Measurements from ENCODE around the gene RGL2.
A peak's percentile ranks its signal among the peaks of the same experiment; 100 is the strongest.

The RGL2 gene

GRCh38 chr6:33254591-33254990 is 44.2 kb downstream of the RGL2 start:
- Histone ChIP-seq H3K9me3 (no peaks in the 10 kb centered on the region), H3K4me1 (peaks cover 20% of the 10 kb centered on the region), H3K4me2 (no peak overlapping the region), H4K20me1 (no peaks in the 10 kb centered on the region), H3K27me3 (no peaks in the 10 kb centered on the region), H3K27ac (no peak overlapping the region), H3K36me3 (peaks cover 70% of the 10 kb centered on the region), H3K9ac (no peak overlapping the region), H3K4me3 (no peak overlapping the region)
- TF ChIP-seq Cebpa-rat (IDR thresholded peaks at IDR 0.05) = no peak

GRCh38 chr6:33252759-33253158 is 46.0 kb downstream of the RGL2 start:
- peaks cover 20% of the 10 kb centered on the region for H3K4me1 ChIP-seq
- H3K27ac ChIP-seq = no peak overlapping the region
- H3K9me3 ChIP-seq = no peaks in the 10 kb centered on the region
- peaks cover 54% of the 10 kb centered on the region for H3K36me3 ChIP-seq
- no peak overlapping the region for H3K4me2 ChIP-seq
- H3K27me3 ChIP-seq = no peaks in the 10 kb centered on the region
- H3K9ac ChIP-seq = no peak overlapping the region
- H4K20me1 ChIP-seq = no peaks in the 10 kb centered on the region
- H3K4me3 ChIP-seq = no peak overlapping the region
- no peak for TF ChIP-seq Cebpa-rat (IDR thresholded peaks at IDR 0.05)

- H3K9me3 ChIP-seq = no peaks in the 10 kb centered on the region
- H4K20me1 ChIP-seq = no peaks in the 10 kb centered on the region
- H3K4me1 ChIP-seq = peaks cover 20% of the 10 kb centered on the region
- no peak overlapping the region for H3K4me2 ChIP-seq
- no peak for TF ChIP-seq Cebpa-rat (IDR thresholded peaks at IDR 0.05)
- no peak overlapping the region for H3K27ac ChIP-seq
- peaks cover 42% of the 10 kb centered on the region for H3K36me3 ChIP-seq
- H3K9ac ChIP-seq = no peak overlapping the region
- no peaks in the 10 kb centered on the region for H3K27me3 ChIP-seq
- H3K4me3 ChIP-seq = no peak overlapping the region
These were observed 47.2 kb downstream of the RGL2 start for GRCh38 chr6:33251395-33252012.

- peaks cover 20% of the 10 kb centered on the region for H3K4me1 ChIP-seq
- no peaks in the 10 kb centered on the region for H3K27me3 ChIP-seq
- H3K9me3 ChIP-seq = no peaks in the 10 kb centered on the region
- TF ChIP-seq Cebpa-rat (IDR thresholded peaks at IDR 0.05) = no peak
- H3K4me2 ChIP-seq = peak overlapping the region; percentile 96
- peak overlapping the region; percentile 71; the same call in 1 of the 2 replicates for H3K4me3 ChIP-seq
- peaks cover 41% of the 10 kb centered on the region for H3K36me3 ChIP-seq
- peak overlapping the region; percentile 90; the same call in 1 of the 2 replicates for H3K27ac ChIP-seq
- no peaks in the 10 kb centered on the region for H4K20me1 ChIP-seq
- peak overlapping the region; percentile 87; the same call in 1 of the 2 replicates for H3K9ac ChIP-seq
These were observed 48.0 kb downstream of the RGL2 start for GRCh38 chr6:33250731-33251130.

DNA sequence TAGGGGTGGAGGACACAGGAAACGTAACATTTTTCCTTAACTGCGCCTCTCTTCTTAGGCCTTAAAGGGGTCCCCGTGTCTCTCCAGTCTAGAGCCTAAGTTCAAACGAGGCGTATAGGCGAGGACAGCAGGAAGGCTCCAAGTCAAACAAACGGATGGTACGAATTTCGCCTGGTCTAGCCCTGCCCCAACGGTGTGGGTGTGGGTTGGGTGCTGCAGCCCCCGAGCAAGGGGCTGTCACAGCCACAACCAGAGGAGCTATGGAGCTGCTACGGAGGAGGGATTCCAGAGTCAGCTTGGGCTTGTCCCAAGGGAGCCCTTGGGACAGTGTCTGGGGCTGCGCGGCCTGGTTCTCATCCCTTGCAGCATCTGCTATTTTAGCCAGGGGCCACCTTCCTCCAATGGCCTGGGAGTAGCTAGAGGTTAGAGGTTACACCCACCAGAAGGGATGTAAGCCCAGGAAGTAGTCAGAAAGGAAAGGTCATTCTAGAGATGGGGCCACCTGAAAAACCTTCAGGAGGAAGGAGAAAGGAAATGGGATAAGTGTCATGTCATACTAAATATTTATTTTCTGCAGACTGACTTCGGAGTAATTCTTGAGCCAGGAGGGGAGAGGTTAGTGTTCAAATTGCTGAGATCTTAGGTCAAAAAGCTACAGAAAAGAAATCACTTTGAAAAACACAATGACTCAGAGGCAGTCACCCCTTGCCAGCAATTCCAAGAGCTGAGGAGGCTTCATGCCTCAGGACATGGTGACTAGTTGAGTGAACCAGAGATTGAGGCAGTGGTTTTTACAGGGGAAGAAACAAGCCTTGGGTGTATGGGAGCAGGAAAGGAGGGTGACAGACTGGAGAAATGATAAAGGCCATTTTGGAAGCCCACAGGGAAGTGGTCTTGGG is 48.8 kb downstream of the RGL2 start:
- H3K27me3 ChIP-seq = no peaks in the 10 kb centered on the region
- H3K27ac ChIP-seq = peak overlapping the region; percentile 90
- peaks cover 20% of the 10 kb centered on the region for H3K4me1 ChIP-seq
- H3K9ac ChIP-seq = peak overlapping the region; percentile 87
- peak overlapping the region; percentile 71 for H3K4me3 ChIP-seq
- no peak for TF ChIP-seq Cebpa-rat (IDR thresholded peaks at IDR 0.05)
- H4K20me1 ChIP-seq = no peaks in the 10 kb centered on the region
- H3K4me2 ChIP-seq = peak overlapping the region; percentile 96
- peaks cover 33% of the 10 kb centered on the region for H3K36me3 ChIP-seq
- H3K9me3 ChIP-seq = no peaks in the 10 kb centered on the region

- Histone ChIP-seq H3K4me3 (peak overlapping the region; percentile 71), H3K4me2 (peak overlapping the region; percentile 96), H3K4me1 (peaks cover 20% of the 10 kb centered on the region), H3K9ac (peak overlapping the region; percentile 87), H3K27me3 (no peaks in the 10 kb centered on the region), H3K9me3 (no peaks in the 10 kb centered on the region), H3K36me3 (peaks cover 25% of the 10 kb centered on the region), H4K20me1 (no peaks in the 10 kb centered on the region), H3K27ac (peak overlapping the region; percentile 90)
- no peak for TF ChIP-seq Cebpa-rat (IDR thresholded peaks at IDR 0.05)
These were observed 49.6 kb downstream of the RGL2 start for GRCh38 chr6:33248932-33249731.

GRCh38 chr6:33248643-33248931 is 50.2 kb downstream of the RGL2 start:
- peak overlapping the region; percentile 87 for H3K9ac ChIP-seq
- H3K27ac ChIP-seq = peak overlapping the region; percentile 87
- peak overlapping the region; percentile 96 for H3K4me2 ChIP-seq

DNA sequence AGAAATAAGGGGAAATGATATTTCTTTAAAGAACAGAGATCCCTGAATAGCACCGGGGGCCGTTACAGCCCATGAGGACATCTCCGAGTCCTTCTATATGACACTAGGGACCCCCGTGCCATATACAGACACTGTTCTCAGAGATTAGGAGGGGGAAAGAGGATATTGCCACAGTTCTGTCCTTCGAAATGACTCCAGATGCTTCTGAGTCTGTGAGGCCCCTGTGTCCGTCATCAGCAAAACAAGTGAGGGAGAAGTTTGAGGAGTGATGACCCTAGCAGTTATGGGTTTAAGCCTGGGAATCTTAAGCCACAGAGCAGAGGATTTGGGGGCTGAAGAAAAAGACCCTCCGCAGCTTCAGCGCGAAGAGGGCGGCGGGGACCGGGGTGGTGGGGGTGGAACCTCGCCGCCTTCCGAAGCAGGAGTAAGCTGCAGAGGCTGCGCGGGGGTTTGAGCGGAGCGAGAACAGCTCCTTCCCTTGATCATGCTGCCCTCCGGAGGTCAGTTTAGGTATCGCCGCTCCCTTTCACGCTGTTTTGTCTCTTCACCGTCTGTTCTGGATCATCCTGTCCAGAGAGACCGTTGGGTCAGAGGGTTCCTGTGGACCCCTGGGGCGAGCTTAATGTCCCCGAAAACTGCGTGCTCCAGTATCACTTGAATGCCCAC is 50.6 kb downstream of the RGL2 start:
- H3K9ac ChIP-seq = peak overlapping the region; percentile 87
- peak overlapping the region; percentile 87 for H3K27ac ChIP-seq

More at GRCh38 chr6:33248643-33248931, 50.2 kb downstream of the RGL2 start:
- Histone ChIP-seq H3K9me3 (no peaks in the 10 kb centered on the region), H3K36me3 (peaks cover 23% of the 10 kb centered on the region), H3K4me1 (peaks cover 20% of the 10 kb centered on the region), H4K20me1 (no peaks in the 10 kb centered on the region), H3K4me3 (peak overlapping the region; percentile 71), H3K27me3 (no peaks in the 10 kb centered on the region)
- TF ChIP-seq Cebpa-rat (IDR thresholded peaks at IDR 0.05) = no peak

DNA sequence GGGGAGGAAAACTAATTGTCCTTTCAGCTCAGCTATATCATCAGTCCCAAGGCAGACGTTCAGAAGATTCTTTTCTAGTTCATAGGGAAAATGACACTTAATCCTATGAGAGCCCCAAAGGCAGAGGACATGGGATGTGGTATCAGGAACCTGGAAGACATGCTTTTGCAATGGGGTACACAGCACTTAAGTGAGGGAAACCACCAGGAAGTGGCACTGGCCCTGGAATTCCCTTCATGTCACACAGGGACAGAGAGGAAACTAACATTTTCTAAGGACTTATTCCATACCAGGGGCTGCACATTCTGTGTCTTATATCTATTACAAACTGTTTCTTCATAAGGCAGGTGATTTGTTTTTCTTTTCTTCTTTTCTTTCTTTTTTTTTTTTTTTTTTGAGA is 55.3 kb downstream of the RGL2 start:
- Histone ChIP-seq H4K20me1 (no peaks in the 10 kb centered on the region), H3K4me1 (no peaks in the 10 kb centered on the region), H3K9ac (no peak overlapping the region), H3K9me3 (no peaks in the 10 kb centered on the region), H3K4me3 (no peak overlapping the region), H3K36me3 (no peaks in the 10 kb centered on the region), H3K4me2 (no peak overlapping the region), H3K27me3 (no peaks in the 10 kb centered on the region), H3K27ac (no peak overlapping the region)
- no peak for TF ChIP-seq Cebpa-rat (IDR thresholded peaks at IDR 0.05)

More for the DNA sequence above, 50.6 kb downstream of the RGL2 start:
- peak overlapping the region; percentile 71 for H3K4me3 ChIP-seq
- peak overlapping the region; percentile 96 for H3K4me2 ChIP-seq
- no peaks in the 10 kb centered on the region for H3K27me3 ChIP-seq
- no peaks in the 10 kb centered on the region for H3K9me3 ChIP-seq
- no peak for TF ChIP-seq Cebpa-rat (IDR thresholded peaks at IDR 0.05)
- peaks cover 20% of the 10 kb centered on the region for H3K4me1 ChIP-seq
- H4K20me1 ChIP-seq = no peaks in the 10 kb centered on the region
- H3K36me3 ChIP-seq = peaks cover 23% of the 10 kb centered on the region
